Vagina (tissue), 2 donors: Measurements from ENCODE around the gene BMPR1A. TPM values are rescaled to one million over a fixed set of nuclear protein-coding genes. Genes with fewer than 3 reads are reported as not detected.
"Not testable (repeated sequence)": the region's sequence is repeated elsewhere in the genome, so short reads cannot be mapped to it uniquely, and the experiment has no call there.

Experiments used
- DNase-seq, 2 donors: peaks; one replicate each; pipeline ENCODE4 v3.0.0-alpha.2; 2017; ENCODE audit errors: extremely low spot score in 2 of 2
- H3K27ac ChIP-seq: fragments of 200-600 bp; sonication (generic); one replicate; pipeline ENCODE4 v1.5.1; 2019
- H3K27me3 ChIP-seq: fragments of 200-600 bp; sonication (generic); one replicate; pipeline ENCODE4 v1.5.1; 2019
- H3K36me3 ChIP-seq, 2 donors: fragments of 200-600 bp; sonication (generic); one replicate each; pipeline ENCODE4 v1.5.1; 2017 to 2019
- H3K4me1 ChIP-seq: fragments of 200-600 bp; sonication (generic); one replicate; pipeline ENCODE4 v1.5.1; 2019
- H3K4me3 ChIP-seq, 2 donors: fragments of 200-600 bp; sonication (generic); 1 replicate in 1 of 2; 2 replicates in 1 of 2; pipeline ENCODE4 v1.5.1; 2016 to 2019
- H3K9me3 ChIP-seq: fragments of 200-600 bp; sonication (generic); one replicate; pipeline ENCODE4 v1.5.1; 2019
- POLR2A ChIP-seq, 2 donors: fragments of 450-650 bp; IDR thresholded peaks; one replicate each; pipeline ENCODE4 v1.6.1; 2017; ENCODE audit warnings: antibody characterized with exemption in 2 of 2, mild to moderate bottlenecking in 2 of 2, moderate library complexity in 2 of 2
- POLR2AphosphoS5 ChIP-seq, 2 donors: sonication (generic); formaldehyde crosslinking; IDR thresholded peaks; one replicate each; pipeline ENCODE4 v1.9.0; 2017; ENCODE audit warnings: antibody characterized with exemption in 2 of 2, mild to moderate bottlenecking in 2 of 2, low read depth in 1 of 2; ENCODE audit not compliant: insufficient read depth in 1 of 2
- intact Hi-C: fragments of 100-400 bp; cut with DNase I; formaldehyde crosslinking; loops from one replicate; pipeline ENCODE4 v1.15.1; 2023
- total RNA-seq: library from RNA; depleted of rRNA; stranded (reverse); fragments of >200 nt; gene quantifications from one replicate; pipeline ENCODE4 v1.2.3, GENCODE V29; 2016
- TF ChIP-seq, protein P1 (sequence below), 3 experiments: fragments of 450-650 bp in 2 of 3; fragments of 200-600 bp in 1 of 3; sonication (generic) in 1 of 3; IDR thresholded peaks; one replicate each; pipeline ENCODE4 v1.5.1; 2017 to 2019; ENCODE audit warnings: antibody characterized with exemption in 3 of 3, mild to moderate bottlenecking in 2 of 3, moderate library complexity in 2 of 3

BMPR1A gene
- total RNA-seq, 1 donor from 2014 or later, result 33.1 TPM

DNA sequence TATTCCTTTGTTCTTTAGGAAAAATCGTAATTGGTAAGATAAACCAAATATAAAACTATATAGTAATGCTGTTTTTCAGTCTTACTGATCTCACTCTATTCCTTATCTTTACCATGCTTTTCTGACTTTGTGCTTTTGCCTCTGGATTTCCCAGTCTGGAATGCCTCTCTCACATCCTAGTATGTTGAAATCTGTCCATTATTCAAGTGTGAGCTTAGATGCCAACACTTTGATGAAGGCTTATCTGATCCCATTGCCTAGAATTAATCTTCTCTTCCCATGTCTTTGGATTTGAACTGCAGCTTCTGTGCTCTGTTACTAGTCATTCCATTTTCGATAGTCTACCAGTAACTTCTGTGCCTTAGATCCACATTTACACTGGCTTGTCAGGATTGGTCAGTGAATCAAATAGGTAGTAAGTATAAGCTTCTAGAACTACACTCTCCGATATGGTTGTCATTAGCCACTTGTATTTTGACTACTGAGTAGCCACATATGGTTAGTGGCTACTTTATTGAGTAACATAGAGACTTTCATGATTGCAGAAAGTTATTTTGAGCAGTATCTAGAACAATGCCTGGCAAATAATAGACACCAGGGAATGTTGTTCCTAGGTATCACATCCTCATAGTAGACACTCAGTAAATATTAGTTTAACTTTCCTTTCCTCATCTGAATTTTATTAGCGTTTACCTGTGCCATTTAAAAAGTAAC is 92.9 kb downstream of the BMPR1A start:
- H3K4me1 ChIP-seq, result no peaks in the 10 kb centered on the region
- DNase-seq, result no peak
- H3K27me3 ChIP-seq, result no peaks in the 10 kb centered on the region
- H3K9me3 ChIP-seq, result no peaks in the 10 kb centered on the region
- no peak overlapping the region for H3K27ac ChIP-seq
- no peak for TF ChIP-seq POLR2A (IDR thresholded peaks at IDR 0.05)
- TF ChIP-seq, protein P1, sequence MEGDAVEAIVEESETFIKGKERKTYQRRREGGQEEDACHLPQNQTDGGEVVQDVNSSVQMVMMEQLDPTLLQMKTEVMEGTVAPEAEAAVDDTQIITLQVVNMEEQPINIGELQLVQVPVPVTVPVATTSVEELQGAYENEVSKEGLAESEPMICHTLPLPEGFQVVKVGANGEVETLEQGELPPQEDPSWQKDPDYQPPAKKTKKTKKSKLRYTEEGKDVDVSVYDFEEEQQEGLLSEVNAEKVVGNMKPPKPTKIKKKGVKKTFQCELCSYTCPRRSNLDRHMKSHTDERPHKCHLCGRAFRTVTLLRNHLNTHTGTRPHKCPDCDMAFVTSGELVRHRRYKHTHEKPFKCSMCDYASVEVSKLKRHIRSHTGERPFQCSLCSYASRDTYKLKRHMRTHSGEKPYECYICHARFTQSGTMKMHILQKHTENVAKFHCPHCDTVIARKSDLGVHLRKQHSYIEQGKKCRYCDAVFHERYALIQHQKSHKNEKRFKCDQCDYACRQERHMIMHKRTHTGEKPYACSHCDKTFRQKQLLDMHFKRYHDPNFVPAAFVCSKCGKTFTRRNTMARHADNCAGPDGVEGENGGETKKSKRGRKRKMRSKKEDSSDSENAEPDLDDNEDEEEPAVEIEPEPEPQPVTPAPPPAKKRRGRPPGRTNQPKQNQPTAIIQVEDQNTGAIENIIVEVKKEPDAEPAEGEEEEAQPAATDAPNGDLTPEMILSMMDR (IDR thresholded peaks at IDR 0.05), result no peak
- TF ChIP-seq POLR2AphosphoS5 (IDR thresholded peaks at IDR 0.05; ENCODE audit: insufficient read depth in 1 of 2, low read depth in 1 of 2), result no peak
- no peaks in the 10 kb centered on the region for H3K36me3 ChIP-seq
- no peak overlapping the region for H3K4me3 ChIP-seq
- intact Hi-C loops, result no loop called here

- no peak for DNase-seq
- Histone ChIP-seq H3K9me3 (no peaks in the 10 kb centered on the region), H3K4me1 (no peaks in the 10 kb centered on the region), H3K27ac (no peak overlapping the region), H3K4me3 (no peak overlapping the region), H3K36me3 (no peaks in the 10 kb centered on the region), H3K27me3 (no peaks in the 10 kb centered on the region)
- no peak for TF ChIP-seq POLR2A (IDR thresholded peaks at IDR 0.05)
- TF ChIP-seq, protein P1 (IDR thresholded peaks at IDR 0.05), result no peak
- TF ChIP-seq POLR2AphosphoS5 (IDR thresholded peaks at IDR 0.05; ENCODE audit: insufficient read depth in 1 of 2, low read depth in 1 of 2), result no peak
- intact Hi-C loops, result no loop called here
Observed at GRCh38 chr10:86850481-86850880, 94.1 kb downstream of the BMPR1A start.

GRCh38 chr10:86851328-86852207 is 95.1 kb downstream of the BMPR1A start:
- intact Hi-C loops, result no loop called here
- Histone ChIP-seq H3K9me3 (no peaks in the 10 kb centered on the region), H3K27ac (no peak overlapping the region), H3K27me3 (no peaks in the 10 kb centered on the region), H3K36me3 (no peaks in the 10 kb centered on the region), H3K4me1 (no peaks in the 10 kb centered on the region), H3K4me3 (no peak overlapping the region)
- DNase-seq, result no peak
- TF ChIP-seq POLR2A (IDR thresholded peaks at IDR 0.05), result no peak
- no peak for TF ChIP-seq POLR2AphosphoS5 (IDR thresholded peaks at IDR 0.05; ENCODE audit: insufficient read depth in 1 of 2, low read depth in 1 of 2)
- TF ChIP-seq, protein P1 (IDR thresholded peaks at IDR 0.05), result no peak

DNA sequence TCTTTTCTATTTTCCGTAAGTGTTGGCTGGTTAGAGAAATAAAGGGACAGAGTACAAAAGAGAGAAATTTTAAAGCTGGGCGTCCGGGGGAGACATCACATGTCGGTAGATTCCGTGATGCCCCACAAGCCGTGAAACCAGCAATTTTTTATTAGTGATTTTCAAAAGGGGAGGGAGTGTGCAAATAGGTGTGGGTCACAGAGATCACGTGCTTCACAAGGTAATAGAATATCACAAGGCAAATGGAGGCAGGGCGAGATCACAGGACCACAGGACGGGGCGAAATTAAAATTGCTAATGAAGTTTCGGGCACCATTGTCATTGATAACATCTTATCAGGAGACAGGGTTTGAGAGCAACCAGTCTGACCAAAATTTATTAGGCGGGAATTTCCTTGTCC is 97.2 kb downstream of the BMPR1A start:
- H3K4me1 ChIP-seq, H3K36me3 ChIP-seq, H3K4me3 ChIP-seq, DNase-seq, intact Hi-C loops, H3K27me3 ChIP-seq, H3K9me3 ChIP-seq, H3K27ac ChIP-seq: not testable (repeated sequence)

DNA sequence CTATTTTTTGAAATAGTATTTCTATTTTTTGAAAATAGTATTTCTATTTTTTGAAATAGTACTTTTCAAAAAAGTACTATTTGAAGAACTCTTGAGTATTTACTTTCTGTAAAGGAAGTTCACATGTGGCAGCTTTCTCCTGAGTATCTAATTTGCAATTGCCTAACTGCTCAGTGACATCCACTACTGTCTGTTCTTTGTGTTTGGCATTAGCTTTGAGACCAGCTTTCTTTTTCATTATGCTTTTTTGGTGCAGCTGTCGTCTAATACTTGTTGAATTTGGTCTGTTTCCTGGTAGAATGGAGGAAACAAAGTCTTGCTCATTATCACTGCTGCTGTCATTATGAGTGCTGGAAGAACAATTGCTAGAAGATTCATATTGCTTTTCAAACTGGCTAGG is 99.1 kb downstream of the BMPR1A start:
- Histone ChIP-seq H3K27ac (no peak overlapping the region), H3K4me1 (no peaks in the 10 kb centered on the region), H3K36me3 (no peaks in the 10 kb centered on the region), H3K27me3 (no peaks in the 10 kb centered on the region), H3K4me3 (no peak overlapping the region), H3K9me3 (no peaks in the 10 kb centered on the region)
- no peak for DNase-seq
- TF ChIP-seq POLR2A (IDR thresholded peaks at IDR 0.05), result no peak
- TF ChIP-seq, protein P1 (IDR thresholded peaks at IDR 0.05), result no peak
- TF ChIP-seq POLR2AphosphoS5 (IDR thresholded peaks at IDR 0.05; ENCODE audit: insufficient read depth in 1 of 2, low read depth in 1 of 2), result no peak
- intact Hi-C loops, result no loop called here
